ENCODE measurements around the gene TRIM50.

- TF ChIP-seq, protein P1, sequence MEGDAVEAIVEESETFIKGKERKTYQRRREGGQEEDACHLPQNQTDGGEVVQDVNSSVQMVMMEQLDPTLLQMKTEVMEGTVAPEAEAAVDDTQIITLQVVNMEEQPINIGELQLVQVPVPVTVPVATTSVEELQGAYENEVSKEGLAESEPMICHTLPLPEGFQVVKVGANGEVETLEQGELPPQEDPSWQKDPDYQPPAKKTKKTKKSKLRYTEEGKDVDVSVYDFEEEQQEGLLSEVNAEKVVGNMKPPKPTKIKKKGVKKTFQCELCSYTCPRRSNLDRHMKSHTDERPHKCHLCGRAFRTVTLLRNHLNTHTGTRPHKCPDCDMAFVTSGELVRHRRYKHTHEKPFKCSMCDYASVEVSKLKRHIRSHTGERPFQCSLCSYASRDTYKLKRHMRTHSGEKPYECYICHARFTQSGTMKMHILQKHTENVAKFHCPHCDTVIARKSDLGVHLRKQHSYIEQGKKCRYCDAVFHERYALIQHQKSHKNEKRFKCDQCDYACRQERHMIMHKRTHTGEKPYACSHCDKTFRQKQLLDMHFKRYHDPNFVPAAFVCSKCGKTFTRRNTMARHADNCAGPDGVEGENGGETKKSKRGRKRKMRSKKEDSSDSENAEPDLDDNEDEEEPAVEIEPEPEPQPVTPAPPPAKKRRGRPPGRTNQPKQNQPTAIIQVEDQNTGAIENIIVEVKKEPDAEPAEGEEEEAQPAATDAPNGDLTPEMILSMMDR (IDR thresholded peaks at IDR 0.05; ENCODE audit: low read length): no peak
- TF ChIP-seq EZH2 (optimal IDR thresholded peaks at IDR 0.05; ENCODE audit: low read depth, low read length): no peak
These were observed 41.7 kb upstream of the TRIM50 start for GRCh38 chr7:73369622-73370021.

Data from MM.1S (cell line).